GM12864 (cell line): Measurements from ENCODE around the gene CCDC142.
"Not testable (repeated sequence)": the region's sequence is repeated elsewhere in the genome, so short reads cannot be mapped to it uniquely, and the experiment has no call there.

Experiments used
- DNase-seq: peaks from one replicate; pipeline ENCODE4 v3.0.0-alpha.2; 2011; ENCODE audit warnings: low read depth
- H3K4me3 ChIP-seq: 2 replicates; pipeline ENCODE4 v1.5.1; 2011; ENCODE audit warnings: mild to moderate bottlenecking, low read depth, low read length, control low read depth
- TF ChIP-seq, protein P1 (sequence below): IDR thresholded peaks from 2 replicates; pipeline ENCODE4 v1.5.1; 2011; ENCODE audit warnings: low read depth, mild to moderate bottlenecking, moderate library complexity, low read length, control low read depth, inconsistent platforms; ENCODE audit errors: missing control alignments

The CCDC142 gene

DNA sequence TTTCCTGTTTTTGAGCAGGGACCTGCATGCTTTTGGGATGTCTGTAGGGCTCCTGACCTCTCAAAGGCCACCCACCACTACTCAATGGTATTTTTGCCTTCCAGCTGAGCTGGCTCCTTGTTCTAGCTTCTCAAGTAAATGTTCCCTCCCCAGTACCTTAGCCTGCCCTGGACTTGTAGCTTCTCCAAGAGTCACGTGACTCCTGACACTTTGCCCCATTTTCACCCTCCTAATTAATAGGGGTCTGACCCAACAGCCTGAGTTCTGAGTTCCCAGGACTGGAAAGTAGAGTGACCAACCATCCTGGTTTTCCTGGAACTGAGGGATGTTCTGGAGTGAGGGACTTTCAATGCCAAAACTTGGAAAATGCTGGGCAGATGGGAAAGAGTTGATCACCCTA, 12.6 kb upstream of the CCDC142 start:
- TF ChIP-seq, protein P1, sequence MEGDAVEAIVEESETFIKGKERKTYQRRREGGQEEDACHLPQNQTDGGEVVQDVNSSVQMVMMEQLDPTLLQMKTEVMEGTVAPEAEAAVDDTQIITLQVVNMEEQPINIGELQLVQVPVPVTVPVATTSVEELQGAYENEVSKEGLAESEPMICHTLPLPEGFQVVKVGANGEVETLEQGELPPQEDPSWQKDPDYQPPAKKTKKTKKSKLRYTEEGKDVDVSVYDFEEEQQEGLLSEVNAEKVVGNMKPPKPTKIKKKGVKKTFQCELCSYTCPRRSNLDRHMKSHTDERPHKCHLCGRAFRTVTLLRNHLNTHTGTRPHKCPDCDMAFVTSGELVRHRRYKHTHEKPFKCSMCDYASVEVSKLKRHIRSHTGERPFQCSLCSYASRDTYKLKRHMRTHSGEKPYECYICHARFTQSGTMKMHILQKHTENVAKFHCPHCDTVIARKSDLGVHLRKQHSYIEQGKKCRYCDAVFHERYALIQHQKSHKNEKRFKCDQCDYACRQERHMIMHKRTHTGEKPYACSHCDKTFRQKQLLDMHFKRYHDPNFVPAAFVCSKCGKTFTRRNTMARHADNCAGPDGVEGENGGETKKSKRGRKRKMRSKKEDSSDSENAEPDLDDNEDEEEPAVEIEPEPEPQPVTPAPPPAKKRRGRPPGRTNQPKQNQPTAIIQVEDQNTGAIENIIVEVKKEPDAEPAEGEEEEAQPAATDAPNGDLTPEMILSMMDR, result no peak
- H3K4me3 ChIP-seq, result no peak overlapping the region
- DNase-seq, result no peak

DNA sequence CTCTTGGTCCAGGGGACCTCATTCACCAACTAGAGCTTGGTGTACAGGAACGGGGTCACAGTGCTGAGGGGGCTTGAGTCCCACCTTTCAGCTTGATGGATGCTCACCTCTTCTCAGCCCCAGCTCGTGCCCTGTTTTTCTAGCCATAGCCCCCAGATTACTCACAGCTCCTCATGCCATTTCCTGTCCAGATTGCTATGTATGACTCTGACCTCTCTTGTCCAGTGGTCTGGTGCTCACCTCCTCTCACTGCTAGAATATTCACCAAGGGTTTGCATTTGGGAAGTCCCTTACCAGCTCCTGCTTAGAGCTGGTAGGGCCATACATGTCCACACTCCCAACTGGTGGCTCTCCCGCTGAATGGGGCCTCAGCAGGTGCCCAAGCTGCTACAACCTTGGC, 10.7 kb upstream of the CCDC142 start:
- no peak overlapping the region for H3K4me3 ChIP-seq
- DNase-seq, result no peak
- TF ChIP-seq, protein P1, result no peak

DNA sequence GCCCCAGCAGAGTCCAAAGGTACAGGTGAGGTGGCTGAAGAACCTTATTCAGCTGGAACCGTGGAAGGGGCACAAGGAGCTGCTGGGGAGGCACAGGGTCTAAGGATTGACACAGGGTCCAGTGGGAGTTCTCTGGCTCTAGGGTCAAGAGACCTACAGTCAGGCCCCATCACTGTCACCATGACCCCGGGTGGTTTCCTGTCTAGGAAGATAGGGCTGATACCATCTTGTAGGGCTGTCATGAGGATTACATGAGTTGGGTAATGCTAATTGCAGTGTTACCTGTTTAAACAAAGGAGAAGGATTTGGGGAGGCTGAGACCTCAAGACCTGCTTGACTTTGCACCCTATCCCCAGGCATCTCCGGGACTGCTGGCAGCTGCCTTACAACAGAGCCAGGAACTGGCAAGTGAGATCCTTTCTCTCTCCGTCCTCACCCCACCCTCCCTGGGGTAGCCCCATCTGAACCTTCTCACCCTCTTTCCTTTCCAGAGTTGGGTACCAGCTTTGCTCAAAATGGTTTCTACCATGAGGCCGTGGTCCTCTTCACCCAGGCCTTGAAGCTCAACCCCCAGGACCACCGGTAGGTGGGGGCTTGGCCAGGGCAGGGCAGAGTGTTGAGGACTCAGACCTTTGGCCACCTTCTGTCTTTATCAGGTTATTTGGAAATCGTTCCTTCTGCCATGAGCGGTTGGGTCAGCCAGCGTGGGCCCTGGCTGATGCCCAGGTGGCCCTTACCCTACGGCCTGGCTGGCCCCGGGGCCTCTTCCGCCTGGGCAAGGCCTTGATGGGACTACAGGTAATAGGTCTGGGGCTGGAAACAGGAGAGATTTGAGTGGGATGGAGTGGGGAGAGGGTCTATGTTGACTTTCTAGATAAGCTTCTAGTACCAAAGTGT, 9.1 kb upstream of the CCDC142 start:
- no peak for DNase-seq
- H3K4me3 ChIP-seq, result no peak overlapping the region
- TF ChIP-seq, protein P1, result no peak

DNA sequence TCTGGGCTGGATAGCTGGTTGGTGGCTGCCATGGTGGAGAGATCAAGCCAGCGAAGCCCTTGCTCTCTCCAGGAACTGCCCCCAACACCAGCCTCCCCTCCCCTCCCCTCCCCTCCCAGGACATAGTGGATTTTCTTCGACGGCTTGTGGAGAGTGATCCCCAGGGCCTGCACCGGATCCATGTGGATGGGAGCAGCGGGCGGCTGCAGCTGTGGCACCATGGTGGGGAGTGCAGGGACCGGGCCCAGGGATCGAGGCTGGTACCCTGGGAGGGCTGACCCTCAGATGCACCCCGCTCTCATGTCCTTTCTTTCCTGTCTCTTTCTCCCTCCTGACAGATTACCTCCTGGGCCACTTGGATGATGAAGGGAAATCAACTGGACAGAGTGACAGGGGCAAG, 7.1 kb upstream of the CCDC142 start:
- H3K4me3 ChIP-seq, result no peak overlapping the region
- no peak for DNase-seq
- TF ChIP-seq, protein P1, result no peak

DNA sequence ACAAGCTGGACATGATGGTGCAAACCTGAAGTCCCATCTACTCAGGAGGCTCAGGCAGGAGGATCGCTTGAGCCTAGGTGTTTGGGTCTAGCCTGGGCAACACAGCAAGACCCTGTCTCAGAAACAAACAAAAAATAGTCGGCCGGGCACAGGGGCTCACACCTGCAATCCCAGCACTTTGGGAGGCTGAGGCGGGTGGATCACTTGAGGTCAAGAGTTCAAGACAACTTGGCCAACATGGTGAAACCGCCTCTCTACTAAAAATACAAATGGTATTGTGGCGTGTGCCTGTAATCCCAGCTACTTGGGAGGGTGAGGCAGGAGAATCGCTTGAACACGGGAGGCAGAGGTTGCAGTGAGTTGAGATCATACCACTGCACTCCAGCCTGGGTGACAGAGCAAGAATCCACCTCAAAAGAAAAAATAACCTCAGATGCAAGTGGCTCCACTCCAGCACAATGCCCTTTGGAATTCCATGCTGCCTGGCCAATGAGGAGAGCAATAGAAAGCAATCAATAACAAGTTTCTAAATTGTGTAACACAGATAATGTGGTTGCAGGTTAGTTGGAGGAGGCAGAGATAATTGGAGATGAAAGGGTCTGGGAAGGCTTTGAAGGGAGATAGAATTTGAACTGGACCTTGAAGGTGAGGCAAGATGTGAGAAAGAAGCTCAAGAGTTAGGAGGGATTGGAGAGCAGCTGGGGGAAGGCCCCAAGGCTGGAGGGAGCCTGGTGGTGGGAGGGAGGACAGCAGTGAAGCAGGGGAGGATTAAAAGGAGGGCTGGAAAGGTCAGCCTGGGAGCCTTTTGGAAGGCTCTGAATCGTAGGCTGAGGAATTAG, 6.1 kb upstream of the CCDC142 start:
- H3K4me3 ChIP-seq, result no peak overlapping the region
- TF ChIP-seq, protein P1, result no peak
- DNase-seq, result no peak

DNA sequence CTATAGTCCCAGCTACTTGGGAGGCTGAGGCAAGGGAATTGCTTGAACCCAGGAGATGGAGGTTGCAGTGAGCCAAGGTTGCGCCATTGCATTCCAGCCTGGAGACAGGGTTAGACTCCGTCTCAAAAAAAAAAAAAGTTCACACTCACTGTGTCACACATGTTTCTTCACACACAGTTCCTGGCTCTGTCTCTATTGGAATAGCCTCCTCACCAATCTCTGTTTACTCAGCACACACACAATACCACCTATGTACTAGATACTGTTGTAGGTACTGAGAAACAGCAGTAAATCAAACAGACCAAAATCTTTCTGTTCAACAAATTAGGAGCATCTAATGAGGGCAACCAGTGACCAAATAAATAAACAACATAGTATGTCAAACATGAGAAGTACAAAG, 3.3 kb upstream of the CCDC142 start:
- TF ChIP-seq, protein P1, result no peak
- no peak overlapping the region for H3K4me3 ChIP-seq

DNA sequence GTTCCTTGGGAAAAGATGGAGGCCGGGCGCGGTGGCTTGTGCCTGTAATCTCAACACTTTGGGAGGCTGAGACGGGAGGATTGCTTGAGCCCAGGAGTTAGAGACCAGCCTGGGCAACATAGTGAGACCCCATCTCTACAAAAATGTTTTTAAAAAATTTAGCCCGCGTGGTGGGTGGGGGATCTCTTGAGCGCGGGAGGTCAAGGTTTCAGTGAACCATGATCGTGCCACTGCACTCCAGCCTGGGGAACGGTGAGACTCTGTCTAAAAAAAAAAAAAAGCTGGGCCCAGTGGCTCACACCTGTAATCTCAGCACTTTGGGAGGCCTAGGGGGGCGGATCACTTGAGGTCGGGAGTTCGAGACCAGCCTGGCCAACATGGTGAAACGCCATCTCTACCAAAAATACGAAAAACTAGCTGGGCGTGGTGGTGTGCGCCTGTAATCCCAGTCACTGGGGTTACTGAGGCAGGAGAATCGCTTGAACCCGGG, 922 bp upstream of the CCDC142 start:
- peak overlapping the region; percentile 95 for H3K4me3 ChIP-seq
- not testable (repeated sequence) for DNase-seq

More for the DNA sequence above, 3.3 kb upstream of the CCDC142 start:
- no peak for DNase-seq
